Mucosa of rectum (tissue), 2 donors: ENCODE measurements around the gene EPHA8.

Source experiments
- H3K27ac ChIP-seq, 2 donors: one replicate each; pipeline ENCODE4 v1.7.0; 2013; ENCODE audit warnings: inconsistent platforms in 2 of 2, low read depth in 2 of 2, low read length in 2 of 2
- H3K27me3 ChIP-seq, 2 donors: one replicate each; pipeline ENCODE4 v1.7.0; 2013; ENCODE audit warnings: low read length in 2 of 2; ENCODE audit not compliant: control insufficient read depth in 2 of 2, insufficient read depth in 2 of 2
- H3K36me3 ChIP-seq, 2 donors: one replicate each; pipeline ENCODE4 v1.7.0; 2013; ENCODE audit warnings: low read length in 2 of 2; ENCODE audit not compliant: control insufficient read depth in 2 of 2, insufficient read depth in 2 of 2
- H3K4me1 ChIP-seq, 2 donors: one replicate each; pipeline ENCODE4 v1.7.0; 2013; ENCODE audit warnings: low read length in 2 of 2, mild to moderate bottlenecking in 1 of 2; ENCODE audit not compliant: control insufficient read depth in 2 of 2, insufficient read depth in 2 of 2
- H3K4me3 ChIP-seq, 2 donors: one replicate each; pipeline ENCODE4 v1.7.0; 2013; ENCODE audit warnings: low read length in 2 of 2
- H3K9ac ChIP-seq, 2 donors: one replicate each; pipeline ENCODE4 v1.7.0; 2013; ENCODE audit warnings: low read length in 2 of 2, low read depth in 1 of 2, mild to moderate bottlenecking in 1 of 2
- H3K9me3 ChIP-seq, 2 donors: one replicate each; pipeline ENCODE4 v1.7.0; 2013; ENCODE audit warnings: low read length in 2 of 2; ENCODE audit not compliant: control insufficient read depth in 2 of 2
- donor health status: healthy.
- donor health status: Normal muscosa, but diverticular disease.

EPHA8 gene

GRCh38 chr1:22576617-22577016 is 13.3 kb downstream of the EPHA8 start:
- H3K27ac ChIP-seq: no peak overlapping the region
- peaks cover 0 to 3% of the 10 kb centered on the region in 2 donors for H3K9me3 ChIP-seq
- no peaks in the 10 kb centered on the region for H3K4me1 ChIP-seq
- no peak overlapping the region for H3K4me3 ChIP-seq
- H3K27me3 ChIP-seq: no peaks in the 10 kb centered on the region
- no peak overlapping the region for H3K9ac ChIP-seq
- H3K36me3 ChIP-seq: no peaks in the 10 kb centered on the region

DNA sequence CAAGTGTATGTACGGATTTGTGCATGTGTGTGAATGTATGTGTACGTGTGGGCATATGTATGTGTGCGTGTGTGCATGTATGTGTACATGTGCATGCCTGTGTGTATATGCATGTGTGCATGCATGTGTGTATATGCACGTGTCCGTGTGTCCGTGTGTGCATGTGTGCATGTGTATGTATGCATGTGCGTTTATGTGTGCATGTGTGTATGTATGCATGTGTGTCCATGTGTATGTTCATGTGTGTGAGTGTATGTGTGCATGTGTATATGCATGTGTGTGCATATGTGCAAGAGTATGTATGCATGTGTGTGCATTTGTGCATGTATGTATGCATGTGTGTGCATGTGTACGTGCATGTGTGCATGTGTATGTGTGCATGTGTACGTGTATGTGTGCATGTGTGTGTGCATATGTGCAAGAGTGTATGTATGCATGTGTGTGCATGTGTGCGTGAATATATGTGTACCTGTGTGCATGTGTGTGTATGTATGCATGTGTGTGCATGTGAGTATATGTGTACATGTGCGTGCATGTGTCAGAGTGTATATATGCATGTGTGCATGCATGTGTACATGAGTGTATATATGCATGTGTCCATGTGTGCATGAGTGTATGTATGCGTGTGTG is 15.6 kb downstream of the EPHA8 start:
- H3K27ac ChIP-seq: no peak overlapping the region
- no peaks in the 10 kb centered on the region for H3K36me3 ChIP-seq
- H3K4me1 ChIP-seq: no peaks in the 10 kb centered on the region
- H3K9ac ChIP-seq: no peak overlapping the region
- no peaks in the 10 kb centered on the region for H3K27me3 ChIP-seq
- H3K4me3 ChIP-seq: no peak overlapping the region
- peaks cover 0 to 3% of the 10 kb centered on the region in 2 donors for H3K9me3 ChIP-seq

DNA sequence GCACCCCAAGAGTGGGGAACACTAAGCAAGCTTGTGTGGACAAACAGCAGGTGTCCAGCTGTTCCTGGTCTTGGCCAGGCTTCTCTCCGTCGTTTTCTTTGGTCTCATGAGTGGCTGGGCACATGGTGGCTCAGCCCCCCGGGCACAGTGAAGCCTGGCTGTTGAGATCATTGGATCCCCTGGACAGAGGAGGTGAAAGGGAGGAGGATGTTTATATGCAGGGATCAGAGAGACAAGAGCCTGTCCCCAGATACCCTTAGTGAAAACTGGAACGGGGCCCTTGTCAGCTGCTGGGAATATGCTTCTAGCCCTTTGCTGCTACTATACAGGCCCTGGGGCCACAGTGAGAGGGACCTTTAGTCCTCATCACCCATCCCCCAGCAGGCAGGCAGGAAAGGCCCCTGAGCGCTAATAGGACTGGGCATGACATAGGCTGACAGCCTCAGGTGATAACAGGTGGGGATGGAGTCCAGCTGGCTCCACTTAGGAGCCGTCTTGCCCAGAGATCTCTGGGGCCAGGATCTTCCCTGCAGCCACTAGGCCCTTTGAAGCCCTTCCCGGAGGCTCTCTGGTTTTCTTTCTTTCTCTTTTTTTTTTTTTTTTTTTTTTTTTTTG is 16.4 kb downstream of the EPHA8 start:
- Histone ChIP-seq H3K4me3 (no peak overlapping the region), H3K27me3 (no peaks in the 10 kb centered on the region), H3K4me1 (no peaks in the 10 kb centered on the region), H3K9me3 (peaks cover 0 to 3% of the 10 kb centered on the region in 2 donors), H3K27ac (no peak overlapping the region), H3K36me3 (no peaks in the 10 kb centered on the region), H3K9ac (no peak overlapping the region)

DNA sequence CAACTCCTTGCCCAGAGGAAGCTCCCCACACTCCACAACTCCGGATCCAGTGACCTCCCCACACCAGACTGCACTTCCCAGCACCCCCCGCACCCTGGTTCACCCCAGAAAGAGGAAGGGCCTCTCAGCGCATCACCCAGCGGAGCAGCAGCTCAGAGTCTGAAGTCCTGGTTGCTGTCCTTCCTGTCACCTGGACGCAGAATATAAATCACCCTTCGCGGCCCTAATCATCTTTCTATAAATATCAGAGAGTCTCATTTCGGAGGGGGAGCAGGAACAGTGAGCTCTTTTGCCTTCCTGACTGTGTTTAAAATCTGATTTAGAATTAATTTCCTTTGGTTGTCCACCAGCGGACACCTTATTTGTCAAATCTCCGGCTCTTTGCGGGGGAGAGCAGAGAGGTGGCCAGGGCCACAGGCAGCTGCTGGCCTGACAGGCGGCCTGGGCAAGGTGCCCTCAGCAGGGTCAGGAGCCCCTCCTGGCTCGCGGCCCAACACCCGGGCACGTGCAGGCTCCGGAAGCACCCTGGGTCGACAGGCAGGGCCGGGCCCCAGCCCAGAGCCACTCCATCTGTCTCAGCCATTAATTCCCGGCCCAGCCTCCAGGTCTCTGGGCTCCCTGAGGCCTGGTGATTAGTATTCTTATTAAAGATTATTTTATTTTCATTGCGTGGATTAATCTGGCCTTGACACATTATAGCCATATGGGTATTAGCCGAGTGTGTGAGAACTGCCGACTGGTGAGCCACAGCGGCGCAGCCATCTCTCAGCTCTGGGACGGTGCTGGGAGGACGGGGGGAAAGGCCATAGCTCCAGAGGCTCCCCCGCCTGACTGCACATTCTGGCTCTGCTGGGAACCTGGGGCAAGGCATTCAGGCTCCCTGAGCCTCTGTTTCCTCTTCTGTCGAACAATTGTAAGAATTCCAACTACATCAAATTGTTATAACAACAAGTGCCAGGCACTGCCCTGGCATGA is 19.7 kb downstream of the EPHA8 start:
- no peaks in the 10 kb centered on the region for H3K36me3 ChIP-seq
- peaks cover 0 to under 1% of the 10 kb centered on the region in 2 donors for H3K9me3 ChIP-seq
- H3K9ac ChIP-seq: no peak overlapping the region
- H3K4me1 ChIP-seq: no peaks in the 10 kb centered on the region
- H3K27me3 ChIP-seq: peaks cover 2 to 4% of the 10 kb centered on the region in 2 donors
- no peak overlapping the region for H3K4me3 ChIP-seq
- H3K27ac ChIP-seq: no peak overlapping the region

DNA sequence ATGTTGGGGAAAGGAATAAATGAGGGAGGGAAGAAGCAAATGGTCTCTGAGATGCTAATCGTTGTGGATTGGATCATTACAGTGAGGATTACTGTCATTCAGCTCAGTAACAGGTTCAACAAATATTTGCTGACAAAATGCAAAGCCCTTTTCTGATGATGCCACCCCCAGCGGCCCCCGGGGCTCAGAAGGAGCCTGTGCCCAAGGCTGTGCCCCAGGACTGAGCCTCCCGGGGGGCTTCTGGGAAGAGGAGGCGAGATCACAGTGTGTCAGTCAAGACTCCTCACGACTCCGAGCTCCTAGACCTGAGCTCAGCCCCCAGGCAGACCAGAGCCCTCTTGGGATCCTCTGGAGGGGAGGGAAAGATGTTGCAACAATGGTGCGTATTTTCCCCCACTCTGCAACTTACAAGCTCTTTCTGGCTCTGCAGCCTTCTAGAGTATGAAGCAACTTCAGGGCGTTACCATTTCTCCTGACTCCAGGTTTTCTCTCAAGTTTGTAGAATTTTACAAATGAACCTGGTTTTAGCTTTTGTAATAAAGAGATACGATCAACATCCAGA is 20.8 kb downstream of the EPHA8 start:
- Histone ChIP-seq H3K4me3 (no peak overlapping the region), H3K27ac (no peak overlapping the region), H3K4me1 (no peaks in the 10 kb centered on the region), H3K9me3 (no peaks in the 10 kb centered on the region), H3K27me3 (peaks cover 2 to 4% of the 10 kb centered on the region in 2 donors), H3K9ac (no peak overlapping the region), H3K36me3 (no peaks in the 10 kb centered on the region)

GRCh38 chr1:22584970-22585369 is 21.7 kb downstream of the EPHA8 start:
- H3K27me3 ChIP-seq: peaks cover 2 to 4% of the 10 kb centered on the region in 2 donors
- H3K9me3 ChIP-seq: no peaks in the 10 kb centered on the region
- H3K9ac ChIP-seq: no peak overlapping the region
- H3K4me3 ChIP-seq: no peak overlapping the region
- no peaks in the 10 kb centered on the region for H3K4me1 ChIP-seq
- H3K27ac ChIP-seq: no peak overlapping the region
- H3K36me3 ChIP-seq: no peaks in the 10 kb centered on the region

DNA sequence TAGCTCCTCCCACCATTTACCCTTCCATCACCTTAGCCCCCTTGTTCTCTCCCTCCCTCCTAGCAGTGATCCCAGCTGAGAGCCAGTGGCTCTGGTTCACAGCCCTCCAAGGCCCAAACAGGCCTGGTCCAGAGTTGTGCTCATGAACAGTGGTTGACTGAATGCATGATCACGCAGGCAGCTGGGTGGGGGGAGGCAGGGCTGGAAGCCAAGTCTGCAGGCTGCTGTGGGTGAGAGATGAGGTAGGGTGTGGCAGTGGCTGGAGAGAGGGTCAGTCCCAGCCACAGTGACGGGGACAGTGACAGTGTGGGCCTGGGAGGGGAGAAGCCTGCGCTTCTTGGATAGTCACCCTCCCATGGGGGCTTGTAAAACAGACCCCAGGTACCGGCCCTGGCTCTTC is 22.2 kb downstream of the EPHA8 start:
- Histone ChIP-seq H3K27ac (no peak overlapping the region), H3K36me3 (no peaks in the 10 kb centered on the region), H3K4me3 (no peak overlapping the region), H3K9me3 (no peaks in the 10 kb centered on the region), H3K4me1 (no peaks in the 10 kb centered on the region), H3K27me3 (peaks cover 2 to 4% of the 10 kb centered on the region in 2 donors), H3K9ac (no peak overlapping the region)

GRCh38 chr1:22586356-22587130 is 23.3 kb downstream of the EPHA8 start:
- no peak overlapping the region for H3K9ac ChIP-seq
- H3K4me1 ChIP-seq: no peaks in the 10 kb centered on the region
- H3K27me3 ChIP-seq: peaks cover 4% of the 10 kb centered on the region in 2 donors
- H3K27ac ChIP-seq: no peak overlapping the region
- no peaks in the 10 kb centered on the region for H3K9me3 ChIP-seq
- no peak overlapping the region for H3K4me3 ChIP-seq
- H3K36me3 ChIP-seq: no peaks in the 10 kb centered on the region

DNA sequence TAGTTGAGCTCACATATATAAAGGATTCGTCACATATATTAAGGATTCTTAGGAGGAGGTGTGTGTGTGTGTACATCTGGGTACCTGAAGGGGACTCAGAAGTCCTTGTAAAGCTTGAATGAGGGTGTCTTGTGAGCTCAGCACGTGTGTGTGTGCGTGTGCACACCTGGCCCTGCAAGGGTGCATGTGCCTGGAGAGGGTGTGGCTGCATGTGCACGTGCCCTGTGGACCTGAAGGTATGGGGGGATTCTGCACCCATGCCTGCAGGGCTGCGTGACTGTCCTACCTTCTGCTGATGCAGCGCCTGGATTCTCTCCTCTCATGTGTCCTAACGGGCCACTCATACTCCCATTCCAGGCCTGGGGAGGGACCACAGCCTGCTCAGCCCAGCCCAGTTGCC is 24.0 kb downstream of the EPHA8 start:
- peaks cover 4% of the 10 kb centered on the region in 2 donors for H3K27me3 ChIP-seq
- H3K36me3 ChIP-seq: no peaks in the 10 kb centered on the region
- no peaks in the 10 kb centered on the region for H3K9me3 ChIP-seq
- H3K4me1 ChIP-seq: no peaks in the 10 kb centered on the region
- no peak overlapping the region for H3K4me3 ChIP-seq
- no peak overlapping the region for H3K27ac ChIP-seq
- H3K9ac ChIP-seq: no peak overlapping the region
